ENCODE measurements around the gene RAMAC.
"Not testable (repeated sequence)": the region's sequence is repeated elsewhere in the genome, so short reads cannot be mapped to it uniquely, and the experiment has no call there.

The RAMAC gene

DNA sequence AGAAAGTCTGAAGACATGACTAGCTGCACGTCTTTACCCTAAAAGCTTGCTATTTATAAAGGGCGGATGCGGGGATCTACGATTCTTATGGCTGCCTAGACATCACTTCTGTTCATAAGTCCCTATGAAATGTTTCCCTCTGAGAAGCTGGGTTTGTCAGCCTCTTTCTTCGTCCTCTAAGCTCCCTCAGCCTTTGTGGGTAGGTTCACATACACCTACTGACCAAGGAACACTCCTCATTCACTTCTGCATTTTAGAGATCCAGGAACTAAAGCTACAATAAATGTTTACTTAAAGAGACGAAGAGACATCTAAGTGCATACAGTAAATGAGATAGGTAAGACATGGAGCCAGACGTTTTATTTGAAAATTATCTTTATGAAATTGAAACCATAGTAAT lies 16.7 kb upstream of the RAMAC start:
- FAIRE-seq, result no peak

DNA sequence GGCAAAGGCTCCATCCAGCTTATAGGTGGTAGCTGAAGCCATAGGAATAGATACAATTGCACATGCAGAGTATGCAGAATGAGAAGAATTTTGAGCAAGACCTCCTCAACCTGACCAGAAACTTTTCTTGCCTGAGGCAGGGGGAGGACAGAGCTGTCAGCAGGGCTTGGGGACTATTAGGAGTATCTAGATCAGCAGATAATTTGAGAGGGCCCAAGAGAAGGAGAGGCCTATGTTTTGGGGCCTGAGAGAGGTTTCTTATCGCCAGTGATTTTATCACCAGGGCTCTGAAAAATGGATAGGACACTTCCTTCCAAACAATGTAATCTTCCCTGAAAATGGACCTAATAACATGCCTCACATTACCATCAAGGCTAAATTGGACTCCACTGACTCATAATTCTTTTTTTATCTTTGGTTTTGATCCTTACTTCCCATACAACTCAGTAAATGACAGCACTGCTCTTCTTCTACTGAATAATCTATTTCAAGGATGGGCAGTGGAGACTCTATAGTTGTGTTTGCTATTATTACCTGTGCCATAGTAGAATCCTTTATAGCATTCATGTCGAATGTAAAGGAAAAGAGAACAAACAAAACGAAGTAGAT lies 15.8 kb upstream of the RAMAC start:
- no peak for FAIRE-seq

DNA sequence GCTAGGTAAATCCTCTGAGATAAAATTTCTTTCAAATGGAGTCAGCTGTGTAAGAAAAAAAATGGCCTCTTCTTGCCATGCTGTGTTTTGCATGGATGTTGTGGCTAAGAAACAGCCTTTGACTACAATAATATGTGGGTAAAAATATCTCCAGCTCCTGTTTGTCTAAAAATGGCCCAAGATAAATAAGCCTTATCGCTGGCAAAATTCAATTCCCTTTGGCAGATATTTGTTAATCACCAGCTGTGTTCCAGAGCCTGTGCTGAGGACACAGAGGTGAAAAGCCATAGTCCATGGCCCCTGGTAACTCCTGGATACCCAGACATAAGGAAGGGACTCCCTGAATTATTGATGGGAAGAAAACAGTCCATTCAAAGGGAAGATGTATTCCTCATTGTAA lies 15.3 kb upstream of the RAMAC start:
- no peak for FAIRE-seq

DNA sequence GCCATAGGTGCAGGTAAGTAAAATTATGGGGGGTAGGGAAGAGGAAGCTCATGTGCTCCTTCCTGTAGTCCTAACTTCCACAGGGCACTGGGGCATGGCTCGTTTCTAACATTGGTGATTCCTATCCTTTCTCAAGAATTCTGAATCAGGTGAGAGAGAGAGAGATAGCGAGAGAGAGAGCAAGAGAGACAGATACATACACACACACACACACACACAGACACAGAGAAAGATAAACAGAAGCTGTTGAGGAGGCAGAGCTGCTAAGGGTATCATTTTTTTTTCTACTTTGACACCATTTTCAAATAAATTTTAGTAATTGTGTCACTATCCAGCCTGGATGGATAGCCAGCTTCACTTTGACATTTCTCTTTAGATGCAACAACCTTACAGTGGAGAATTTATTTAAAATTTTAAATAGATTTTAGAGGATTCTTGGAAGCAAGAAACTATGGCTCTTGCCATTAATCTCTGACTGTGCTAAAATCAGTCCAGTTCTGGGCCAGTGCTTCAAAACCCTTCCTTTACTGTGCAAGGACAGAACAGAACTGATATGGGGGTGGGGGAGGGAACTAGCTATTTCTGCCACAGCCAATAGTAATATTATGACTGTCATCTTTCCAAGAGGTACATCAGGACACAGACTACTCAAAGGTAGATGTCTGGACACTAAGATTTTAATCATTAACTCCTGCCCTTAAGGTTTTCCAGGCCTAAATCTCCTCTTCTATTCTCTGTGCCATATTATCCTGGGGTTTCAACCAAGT lies 14.6 kb upstream of the RAMAC start:
- no peak for FAIRE-seq

DNA sequence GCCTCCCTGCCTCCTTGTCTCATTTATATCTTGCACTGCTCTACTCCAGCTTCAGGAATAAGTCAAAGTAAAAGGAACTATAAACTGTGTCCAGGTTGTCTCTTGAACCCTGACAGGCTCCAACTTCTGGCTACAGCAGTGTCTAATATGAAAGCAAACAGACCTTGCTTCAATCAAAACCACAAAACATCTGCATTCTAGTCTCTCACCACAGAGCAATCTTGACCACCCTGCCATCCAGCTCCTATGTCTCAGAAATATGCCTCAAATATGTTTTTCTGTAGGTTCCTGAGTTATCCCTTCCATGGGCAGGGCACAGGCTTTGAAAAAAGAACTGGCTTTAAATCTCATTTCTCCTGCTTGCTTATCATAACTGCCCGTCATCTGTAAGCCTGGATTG lies 13.0 kb upstream of the RAMAC start:
- FAIRE-seq, result no peak

DNA sequence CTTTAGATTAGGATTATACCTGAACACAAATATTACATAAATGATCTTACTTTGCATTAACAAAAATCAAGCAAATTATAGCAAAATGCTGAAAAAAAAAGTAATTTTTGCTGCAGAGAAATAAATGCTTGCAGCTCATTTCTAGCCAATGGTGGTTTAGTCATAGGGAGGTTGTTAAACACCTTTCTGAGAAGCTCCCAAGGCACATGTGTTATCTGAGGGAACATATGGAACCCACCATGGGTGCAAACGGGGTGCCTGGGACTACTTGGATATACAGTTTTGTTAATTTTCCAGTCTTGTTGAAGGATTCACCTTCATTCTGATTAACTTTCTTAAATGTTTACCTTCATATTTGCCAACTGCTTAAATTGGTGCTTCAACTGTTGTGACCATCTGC lies 8.9 kb upstream of the RAMAC start:
- FAIRE-seq, result no peak

DNA sequence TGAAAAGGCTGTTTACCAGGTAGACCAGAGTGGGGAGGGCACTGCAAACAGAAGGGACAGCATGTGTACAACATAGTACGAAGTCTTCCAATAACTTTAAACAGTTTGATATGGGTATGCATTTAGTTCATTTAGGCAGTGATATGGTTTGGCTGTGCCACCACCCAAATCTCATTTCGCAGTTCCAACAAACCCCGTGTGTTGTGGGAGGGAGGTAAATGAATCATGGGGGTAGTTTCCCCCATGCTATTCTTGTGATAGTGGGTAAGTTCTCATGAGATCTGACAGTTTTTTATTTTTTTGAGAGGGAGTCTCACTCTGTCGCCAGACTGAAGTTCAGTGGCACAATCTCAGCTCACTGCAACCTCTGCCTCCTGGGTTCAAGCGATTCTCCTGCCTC lies 7.6 kb upstream of the RAMAC start:
- FAIRE-seq, result no peak

DNA sequence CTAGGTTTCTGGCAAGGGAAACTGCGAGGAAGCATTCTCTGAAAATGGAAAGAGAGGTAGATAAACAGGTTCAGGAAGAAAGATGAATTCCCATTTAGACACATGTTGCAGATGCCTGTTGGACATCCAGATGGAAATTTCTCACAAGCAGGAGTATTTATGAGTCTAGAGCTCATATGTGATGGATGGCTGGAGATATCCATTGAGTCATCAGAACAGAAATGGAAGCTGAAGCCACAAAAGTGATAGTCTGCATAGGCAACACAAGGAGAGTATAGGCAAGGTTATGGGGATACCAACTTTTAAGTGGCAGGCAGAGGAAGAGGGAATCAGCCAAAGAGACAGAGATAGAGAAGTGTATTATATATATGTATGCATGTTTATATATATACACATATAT lies 6.3 kb upstream of the RAMAC start:
- no peak for FAIRE-seq

DNA sequence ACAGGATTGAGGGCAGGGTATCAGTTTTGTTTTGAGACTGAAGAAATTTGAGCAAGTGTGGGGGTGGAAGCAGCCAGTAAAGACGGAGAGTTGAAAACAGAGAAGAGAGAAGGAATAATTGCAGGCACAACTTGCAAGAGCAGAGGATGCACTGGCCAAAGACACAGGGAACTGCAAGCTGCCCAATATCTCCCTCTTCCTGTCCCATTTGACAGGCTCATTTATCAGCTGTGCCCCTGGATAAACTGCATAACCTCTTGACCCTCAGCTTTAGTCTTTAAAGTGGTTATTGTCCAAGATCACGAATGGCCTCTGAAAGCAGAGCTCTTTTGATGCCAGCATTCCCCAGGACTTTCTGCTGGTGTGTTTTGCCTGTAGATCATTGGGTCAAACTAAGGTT lies 5.0 kb upstream of the RAMAC start:
- no peak for FAIRE-seq

DNA sequence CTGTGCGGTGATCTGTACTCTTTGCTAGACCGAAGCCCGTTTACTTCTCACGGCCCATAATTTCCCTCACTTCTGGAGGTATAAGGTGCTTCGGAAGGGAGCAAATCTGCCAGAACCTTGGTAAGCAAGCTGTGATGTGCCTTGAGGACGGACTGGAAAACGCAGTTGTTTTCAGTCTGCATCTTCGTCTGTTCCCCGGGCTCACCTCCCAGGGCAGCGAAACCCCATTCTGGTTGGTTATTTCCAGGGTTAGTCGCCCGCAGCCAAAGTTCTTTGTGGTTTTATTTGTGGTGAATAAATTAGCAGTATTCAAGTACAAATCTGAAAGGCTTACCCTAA lies 401 bp downstream of the RAMAC start:
- no peak for FAIRE-seq

DNA sequence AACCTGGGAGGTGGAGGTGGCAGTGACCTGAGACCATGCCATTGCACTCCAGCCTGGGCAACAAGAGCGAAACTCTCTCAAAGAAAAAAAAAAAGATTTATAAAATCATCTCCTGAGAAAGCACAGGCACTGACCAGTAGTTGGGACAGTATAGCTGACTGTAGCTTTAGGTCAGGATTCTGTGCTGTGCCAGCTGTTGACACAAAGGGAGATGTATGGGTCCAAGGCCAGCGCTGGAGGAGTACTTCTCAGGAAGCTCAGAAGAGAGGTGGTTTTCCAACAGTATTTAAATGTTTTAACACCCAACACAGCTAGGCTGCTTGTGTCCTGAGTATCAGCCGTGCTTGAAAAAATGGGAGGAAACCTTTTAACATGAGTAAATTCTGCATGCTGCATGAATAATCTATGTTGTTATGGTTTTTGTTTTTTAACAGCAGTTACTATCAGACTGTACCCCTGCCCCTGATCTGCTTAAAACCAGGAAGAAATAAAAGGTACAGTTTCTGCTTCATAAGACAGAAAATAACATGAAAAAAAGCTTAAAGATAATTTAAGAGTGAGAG lies 6.5 kb downstream of the RAMAC start:
- no peak for FAIRE-seq

DNA sequence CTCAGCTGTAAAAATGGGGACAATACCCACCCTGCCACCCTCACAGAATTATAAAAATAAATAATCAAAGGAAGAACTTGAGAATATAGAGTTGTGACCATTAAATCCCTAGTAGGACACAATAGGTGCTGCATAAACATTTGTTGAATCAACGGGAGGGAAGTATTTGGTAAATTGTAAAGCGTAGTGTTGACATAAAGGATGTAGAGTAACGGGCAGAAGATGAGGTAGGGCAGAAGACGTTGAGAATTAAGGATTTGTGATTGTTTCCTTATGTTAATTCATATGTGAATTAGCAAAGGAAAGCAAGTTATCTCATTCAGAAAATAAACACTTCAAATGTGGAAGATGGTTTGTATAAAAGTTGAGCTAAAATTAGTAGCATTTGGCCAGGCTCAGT lies 7.1 kb downstream of the RAMAC start:
- no peak for FAIRE-seq

DNA sequence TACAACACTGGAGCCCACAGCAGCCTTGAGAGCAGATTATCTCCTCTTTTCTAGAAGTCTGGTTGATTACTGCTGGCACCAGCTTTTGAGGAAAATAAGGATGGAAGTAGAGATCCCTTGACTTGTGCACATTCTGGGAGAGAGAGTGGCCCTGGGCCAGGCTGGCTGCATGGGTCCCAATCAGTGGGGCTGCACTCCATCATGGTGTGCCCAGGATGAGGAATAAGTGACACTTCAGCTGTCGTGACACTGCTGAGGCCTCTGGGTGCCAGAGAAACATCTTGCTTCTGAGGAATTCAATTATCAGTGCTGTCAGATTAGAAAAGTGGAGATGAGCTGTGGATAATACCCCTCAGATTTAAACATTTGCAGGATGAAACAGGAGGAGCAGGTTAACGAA lies 9.1 kb downstream of the RAMAC start:
- no peak for FAIRE-seq

DNA sequence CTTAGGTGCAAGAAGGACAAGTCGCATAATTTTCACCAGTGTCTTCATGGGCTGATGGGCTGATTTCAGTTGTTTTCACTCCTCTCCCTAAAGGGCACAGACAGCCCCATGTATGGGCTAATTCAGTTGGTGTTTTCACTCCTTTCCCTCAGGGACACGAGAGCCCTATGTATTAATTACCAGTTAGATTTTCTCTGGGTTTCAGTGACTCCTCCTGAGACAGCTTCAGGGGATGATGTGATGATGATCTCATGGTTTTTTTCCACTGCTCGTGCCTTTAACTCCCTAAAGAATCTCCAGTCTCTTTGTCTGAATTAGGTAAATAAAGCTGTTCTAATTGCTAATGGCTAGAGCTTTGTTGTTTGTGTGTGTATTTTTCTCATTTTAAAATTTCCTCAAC lies 9.9 kb downstream of the RAMAC start:
- no peak for FAIRE-seq

DNA sequence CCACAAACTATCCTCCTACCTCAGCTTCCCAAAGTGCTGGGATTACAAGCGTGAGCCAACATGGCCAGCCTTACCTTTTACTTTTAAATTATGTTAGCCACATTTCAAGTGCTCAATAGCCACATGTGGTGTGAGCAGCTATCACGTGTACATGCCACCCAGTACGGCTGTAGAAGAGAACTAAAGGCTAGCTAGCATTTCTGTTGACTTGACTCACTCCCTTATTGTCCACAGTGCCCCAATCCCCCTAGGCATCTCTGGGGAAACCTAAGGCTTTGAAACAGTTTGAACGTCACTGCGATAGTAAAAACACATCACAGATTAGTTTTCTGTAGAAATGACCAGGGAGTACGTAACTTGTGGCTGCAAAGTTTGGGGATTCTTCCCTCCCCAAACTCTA lies 13.4 kb downstream of the RAMAC start:
- no peak for FAIRE-seq

DNA sequence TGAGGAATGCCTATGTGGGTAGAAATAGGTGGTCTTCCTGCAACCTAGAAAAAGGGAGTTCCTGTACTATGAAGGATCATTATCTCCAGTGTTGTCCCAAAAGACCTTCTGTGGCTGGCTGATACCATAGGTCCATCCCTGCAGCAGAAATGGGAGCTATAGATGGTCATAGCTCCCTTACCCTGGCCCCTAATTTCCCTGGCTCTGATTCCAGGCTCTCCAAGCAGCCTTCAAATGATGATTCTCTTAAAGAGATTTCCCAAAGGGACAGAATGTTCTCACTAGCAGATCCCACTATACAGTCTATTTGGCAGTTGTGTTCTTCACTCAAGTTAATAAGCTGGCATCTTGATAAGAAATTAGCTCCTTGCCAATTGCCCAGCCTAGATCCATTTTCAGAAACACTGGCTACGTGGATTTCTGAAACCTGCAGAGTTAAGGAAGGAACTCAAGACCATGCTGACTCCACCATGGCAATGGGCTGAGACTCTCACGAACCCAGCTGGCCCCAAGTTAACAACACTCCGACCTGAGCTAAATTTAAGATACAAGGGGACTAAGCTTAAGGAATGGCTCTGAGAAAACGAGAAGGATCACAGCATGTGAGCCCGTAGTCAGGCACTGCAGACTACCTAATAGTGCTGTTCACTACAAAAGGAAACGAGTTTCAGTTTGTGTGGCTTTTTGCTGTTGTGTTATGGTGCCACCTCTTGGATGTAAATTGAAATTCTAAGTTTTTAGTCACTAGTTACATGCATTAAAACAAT lies 14.1 kb downstream of the RAMAC start:
- FAIRE-seq, result peak; percentile 84

DNA sequence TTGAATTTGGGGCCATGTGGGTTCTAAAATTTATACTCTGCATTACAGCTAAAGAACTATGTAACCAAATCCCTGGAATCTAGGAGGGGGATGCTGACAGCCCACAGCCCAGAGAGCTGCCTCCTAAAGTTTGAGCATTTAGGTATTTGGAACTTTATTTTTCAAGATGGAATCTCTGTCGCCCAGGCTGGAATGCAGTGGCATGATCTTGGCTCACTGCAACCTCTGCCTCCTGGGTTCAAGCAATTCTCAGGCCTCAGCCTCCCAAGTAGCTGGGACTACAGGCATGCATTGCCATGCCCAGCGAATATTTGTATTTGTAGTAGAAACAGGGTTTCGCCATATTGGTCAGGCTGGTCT lies 14.6 kb downstream of the RAMAC start:
- not testable (repeated sequence) for FAIRE-seq

DNA sequence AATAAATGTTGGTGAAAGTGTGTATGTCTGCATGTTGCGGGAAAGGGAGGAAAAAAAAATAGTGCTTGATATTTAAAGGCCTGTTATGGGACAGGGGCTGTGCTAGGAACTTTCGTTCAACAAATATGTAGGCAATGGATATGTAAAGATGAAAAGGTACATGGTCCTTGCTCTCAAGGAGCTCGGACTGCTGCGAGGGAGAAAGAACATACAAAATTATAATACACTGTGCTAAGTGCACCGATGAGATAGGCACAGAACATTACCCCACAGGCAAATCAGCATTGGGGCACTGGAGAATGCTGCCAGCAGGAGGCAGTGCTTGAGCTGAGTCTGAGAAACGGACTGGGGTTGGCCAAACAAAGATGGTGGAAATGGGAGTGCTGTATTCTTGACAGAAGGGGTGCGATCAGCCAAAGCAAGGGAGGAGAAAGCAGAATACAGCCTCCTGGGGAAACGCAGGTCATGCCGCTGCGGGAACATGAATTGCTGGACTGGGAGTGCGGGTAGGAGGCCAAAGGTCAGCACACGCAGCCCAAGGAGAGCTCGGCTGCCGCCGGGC lies 24.8 kb downstream of the RAMAC start:
- FAIRE-seq, result no peak

DNA sequence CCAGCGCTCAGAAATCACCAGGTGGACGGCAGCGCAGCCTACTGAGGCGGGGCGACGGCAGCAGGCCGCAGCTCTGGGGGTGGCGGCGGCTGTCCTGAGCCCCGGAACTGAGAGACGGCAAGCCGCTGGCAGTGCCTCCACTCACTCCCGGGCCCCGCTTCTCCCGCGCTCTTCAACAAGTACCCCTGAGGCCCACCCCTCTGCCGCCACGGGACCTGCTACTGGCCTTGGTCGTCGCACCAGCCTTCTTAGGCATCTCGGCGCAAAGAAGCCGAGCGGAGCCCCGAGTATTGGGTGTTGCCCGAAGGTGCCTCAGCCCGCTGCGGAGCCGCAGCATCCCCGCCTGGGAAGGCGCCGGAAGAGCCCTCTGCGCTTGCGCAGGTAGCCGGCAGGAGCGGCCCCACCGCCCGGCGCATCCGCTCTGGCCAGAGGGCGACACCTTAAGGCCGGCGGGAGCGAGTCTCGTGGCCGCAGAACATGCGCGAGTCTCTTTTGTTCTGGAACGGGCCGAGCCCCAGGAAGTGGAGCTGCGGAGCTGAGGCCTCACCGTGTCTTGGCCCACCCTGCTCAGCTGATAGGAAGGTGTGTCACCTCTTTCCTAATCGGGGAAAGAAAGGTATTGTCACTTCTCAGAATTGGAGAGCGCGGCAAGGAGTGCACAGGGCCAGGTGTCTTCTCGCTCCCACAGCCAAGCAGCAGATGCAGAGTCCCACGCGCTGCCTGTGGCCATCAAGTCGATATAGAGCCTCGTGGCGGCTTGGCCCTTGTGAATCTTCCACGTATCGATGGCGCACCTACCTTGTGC lies 25.5 kb downstream of the RAMAC start, which contains the start of gene C15orf40:
TSS of gene C15orf40 (minus strand) at position 369 of the 805 bp plus-strand sequence. CDS start at position 337, 32 bp downstream.
- FAIRE-seq, result no peak

DNA sequence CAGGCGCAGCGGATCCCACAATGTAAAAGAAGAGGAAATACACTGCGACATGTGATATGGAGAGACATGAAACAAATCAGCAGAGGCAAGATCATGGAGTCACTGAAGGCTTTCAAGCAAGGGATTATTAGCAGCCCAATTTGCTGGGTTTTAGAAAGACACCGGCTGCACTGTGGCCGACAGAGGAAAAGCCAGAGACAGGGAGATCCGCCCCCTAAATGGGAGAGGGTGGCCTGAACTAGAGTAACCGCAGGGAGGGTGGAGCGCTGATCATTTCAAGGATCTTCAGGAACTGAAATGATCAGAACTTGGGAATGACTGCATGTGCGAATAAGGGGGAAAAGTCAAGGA lies 26.0 kb downstream of the RAMAC start:
- FAIRE-seq, result no peak

DNA sequence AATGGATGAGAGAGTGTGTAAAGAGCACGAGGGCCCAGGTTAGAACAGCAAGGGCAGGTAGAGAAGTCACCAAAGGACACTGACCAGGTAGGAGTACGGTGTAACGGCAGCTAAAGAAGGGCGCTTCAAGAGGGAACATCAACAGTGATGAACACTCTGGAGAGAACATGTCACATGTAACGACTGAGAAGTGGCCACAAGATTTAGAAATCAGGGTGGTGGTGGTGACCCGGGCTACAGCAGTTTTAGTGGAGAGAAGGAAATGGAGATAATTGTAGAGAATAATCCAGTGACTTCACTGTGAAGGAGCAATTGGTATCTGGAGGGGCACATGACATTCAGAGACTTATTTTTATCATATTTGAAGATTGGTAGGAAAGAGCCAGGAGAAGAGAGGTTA lies 26.6 kb downstream of the RAMAC start:
- FAIRE-seq, result no peak

DNA sequence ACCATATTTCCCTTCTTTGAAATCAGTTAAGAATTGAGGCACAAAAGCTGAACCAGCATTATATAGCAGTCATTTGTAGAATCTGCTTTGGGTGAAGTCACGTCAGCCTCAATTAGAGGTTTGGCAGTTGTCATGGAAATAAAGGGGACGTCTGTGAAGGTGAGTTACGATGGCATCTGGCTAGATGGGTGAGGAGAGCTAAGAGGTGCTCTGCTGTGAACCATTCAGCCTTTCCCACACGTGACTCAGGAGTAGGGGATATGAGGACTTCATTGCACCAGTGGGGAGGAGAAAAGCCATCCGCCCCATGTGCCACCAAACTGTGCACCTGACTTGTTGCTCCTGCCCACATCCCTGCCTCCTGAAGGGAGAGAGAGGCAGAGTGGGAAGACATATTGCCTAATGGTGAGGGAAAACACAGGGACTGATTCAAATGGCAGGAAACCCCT lies 28.2 kb downstream of the RAMAC start:
- no peak for FAIRE-seq

DNA sequence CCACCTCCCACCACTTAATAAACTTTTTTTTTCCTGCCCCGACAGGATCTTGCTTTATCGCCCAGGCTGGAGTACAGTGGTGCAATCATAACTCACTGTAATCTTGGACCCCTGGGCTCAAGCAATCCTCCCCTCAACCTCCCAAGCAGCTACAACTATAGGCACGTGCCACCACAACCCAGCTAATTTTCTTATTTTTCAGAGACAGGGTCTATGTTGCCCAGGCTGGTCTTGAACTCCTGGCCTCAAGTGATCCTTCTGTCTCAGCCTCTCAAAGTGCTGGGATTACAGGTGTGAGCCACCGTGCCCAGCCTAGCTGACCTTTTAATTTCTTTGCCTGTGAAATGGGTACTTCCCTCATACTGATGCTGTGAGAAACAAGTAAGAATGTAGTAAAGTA lies 29.4 kb downstream of the RAMAC start:
- FAIRE-seq, result no peak

All from A204.1 (cell line).